ENCODE data around the gene DICER1. TPM values are rescaled to one million over a fixed set of nuclear protein-coding genes. Genes with fewer than 3 reads are reported as not detected.

The DICER1 gene
- polyA plus RNA-seq, 3 donors, result 26.5 to 38.4 (median 34.7) TPM

DNA sequence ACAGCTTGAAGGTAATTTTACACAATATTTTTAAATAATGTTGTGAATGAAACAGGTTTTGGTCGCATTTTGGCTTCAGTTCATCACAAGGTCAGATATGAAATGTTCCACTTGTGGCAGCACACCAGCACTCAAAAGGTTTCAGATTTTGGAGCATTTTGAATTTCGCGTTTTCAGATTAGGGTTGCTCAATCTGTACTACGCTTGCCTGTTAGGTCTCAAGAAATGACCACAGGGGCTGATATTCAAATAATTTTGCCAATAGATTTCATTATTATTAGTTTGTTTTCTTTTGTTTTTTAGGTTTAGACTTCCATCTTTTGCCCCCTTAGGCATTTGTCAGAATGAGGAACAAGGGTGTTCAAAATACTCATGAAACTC, 29.8 kb downstream of the DICER1 start:
- no peak overlapping the region for H3K27ac Mint-ChIP-seq
- no peak overlapping the region for H3K4me3 Mint-ChIP-seq
- no peak overlapping the region for H2AFZ ChIP-seq (ENCODE audit: insufficient read depth, low read depth, low read length, poor library complexity, severe bottlenecking)

DNA sequence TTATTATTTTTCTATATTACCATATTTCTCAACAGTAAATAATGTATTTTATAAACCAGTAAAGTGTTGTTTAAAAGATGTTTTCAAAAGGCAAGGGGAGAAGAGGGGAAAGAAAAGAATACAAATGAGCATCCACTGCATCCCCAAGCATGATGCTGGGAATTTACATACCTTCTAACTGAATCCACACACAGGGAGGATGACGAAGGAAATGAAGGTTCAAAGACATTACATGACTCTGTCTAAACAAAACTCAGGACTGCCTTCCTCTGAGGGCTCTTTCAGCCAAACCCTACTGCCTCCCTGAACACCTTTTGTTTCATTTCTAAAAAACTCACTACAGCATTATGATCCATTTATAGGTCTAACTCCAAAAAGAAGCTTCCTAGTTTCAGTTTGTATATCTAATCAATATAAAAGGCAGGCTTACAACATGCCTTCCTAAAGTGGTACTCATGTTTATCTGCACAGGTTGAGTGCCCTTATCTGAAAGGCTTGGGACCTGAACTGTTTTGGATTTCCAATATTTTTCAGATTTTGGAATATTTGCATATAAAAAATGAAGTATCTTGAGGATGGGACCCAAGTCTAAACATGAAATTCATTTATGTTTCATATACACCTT, 30.3 kb downstream of the DICER1 start:
- no peak overlapping the region for H3K27ac Mint-ChIP-seq
- H3K36me3 ChIP-seq (replicated peaks in 1 of 2; ENCODE audit: control insufficient read depth in 1 of 2, insufficient read depth in 2 of 2, low read length in 2 of 2), result peaks cover 68 to 94% of the 10 kb centered on the region in 2 donors

More for the DNA sequence above, 29.8 kb downstream of the DICER1 start:
- Histone ChIP-seq H3K27me3 (ENCODE audit: control insufficient read depth in 2 of 2, insufficient read depth in 2 of 2, low read length in 2 of 2) (no peaks in the 10 kb centered on the region), H4K20me1 (ENCODE audit: insufficient read depth, low read length) (peaks cover 52% of the 10 kb centered on the region), H3K36me3 (replicated peaks in 1 of 2; ENCODE audit: control insufficient read depth in 1 of 2, insufficient read depth in 2 of 2, low read length in 2 of 2) (peaks cover 68 to 94% of the 10 kb centered on the region in 2 donors), H3K79me2 (ENCODE audit: insufficient read depth, low read length) (peaks cover 27% of the 10 kb centered on the region), H3K4me1 (ENCODE audit: control insufficient read depth in 1 of 2, insufficient read depth in 2 of 2, low read length in 2 of 2) (no peaks in the 10 kb centered on the region), H3K4me3 (replicated peaks in 1 of 3; ENCODE audit: low read depth in 2 of 3, low read length in 3 of 3) (no peak overlapping the region), H3K4me2 (replicated peaks; ENCODE audit: extremely low read depth, low read length, poor library complexity, severe bottlenecking) (no peak overlapping the region), H3K9ac (ENCODE audit: insufficient read depth, low read length, poor library complexity, severe bottlenecking) (no peak overlapping the region), H3K9me3 (replicated peaks in 1 of 2; ENCODE audit: control insufficient read depth in 1 of 2, insufficient read depth in 1 of 2, low read length in 2 of 2) (no peaks in the 10 kb centered on the region), H3K27ac (ENCODE audit: low read depth in 1 of 2, low read length in 2 of 2) (no peak overlapping the region)
- Mint-ChIP-seq H3K4me1 (no peaks in the 10 kb centered on the region), H3K9me3 (peaks cover 0 to 2% (median 0%) of the 10 kb centered on the region in 7 donors), H3K36me3 (peaks cover 74 to 85% of the 10 kb centered on the region in 2 donors), H3K27me3 (ENCODE audit: low read depth in 3 of 3) (peaks cover 0 to 1% (median 0%) of the 10 kb centered on the region in 3 donors)
- WGBS (ENCODE audit: insufficient coverage), result 90% methylated on average over 2 of the region's 4 CpGs
- intact Hi-C loops (cut with micrococcal nuclease), result no loop called here
- DNase-seq, result no peak
- TF ChIP-seq, protein P1, sequence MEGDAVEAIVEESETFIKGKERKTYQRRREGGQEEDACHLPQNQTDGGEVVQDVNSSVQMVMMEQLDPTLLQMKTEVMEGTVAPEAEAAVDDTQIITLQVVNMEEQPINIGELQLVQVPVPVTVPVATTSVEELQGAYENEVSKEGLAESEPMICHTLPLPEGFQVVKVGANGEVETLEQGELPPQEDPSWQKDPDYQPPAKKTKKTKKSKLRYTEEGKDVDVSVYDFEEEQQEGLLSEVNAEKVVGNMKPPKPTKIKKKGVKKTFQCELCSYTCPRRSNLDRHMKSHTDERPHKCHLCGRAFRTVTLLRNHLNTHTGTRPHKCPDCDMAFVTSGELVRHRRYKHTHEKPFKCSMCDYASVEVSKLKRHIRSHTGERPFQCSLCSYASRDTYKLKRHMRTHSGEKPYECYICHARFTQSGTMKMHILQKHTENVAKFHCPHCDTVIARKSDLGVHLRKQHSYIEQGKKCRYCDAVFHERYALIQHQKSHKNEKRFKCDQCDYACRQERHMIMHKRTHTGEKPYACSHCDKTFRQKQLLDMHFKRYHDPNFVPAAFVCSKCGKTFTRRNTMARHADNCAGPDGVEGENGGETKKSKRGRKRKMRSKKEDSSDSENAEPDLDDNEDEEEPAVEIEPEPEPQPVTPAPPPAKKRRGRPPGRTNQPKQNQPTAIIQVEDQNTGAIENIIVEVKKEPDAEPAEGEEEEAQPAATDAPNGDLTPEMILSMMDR (IDR thresholded peaks at IDR 0.05), result no peak

More for the DNA sequence above, 30.3 kb downstream of the DICER1 start:
- no peak overlapping the region for H3K4me2 ChIP-seq (replicated peaks; ENCODE audit: extremely low read depth, low read length, poor library complexity, severe bottlenecking)
- H3K79me2 ChIP-seq (ENCODE audit: insufficient read depth, low read length), result peaks cover 22% of the 10 kb centered on the region
- no peak overlapping the region for H2AFZ ChIP-seq (ENCODE audit: insufficient read depth, low read depth, low read length, poor library complexity, severe bottlenecking)
- H3K27me3 ChIP-seq (ENCODE audit: control insufficient read depth in 2 of 2, insufficient read depth in 2 of 2, low read length in 2 of 2), result no peaks in the 10 kb centered on the region
- H3K4me3 ChIP-seq (replicated peaks in 1 of 3; ENCODE audit: low read depth in 2 of 3, low read length in 3 of 3), result no peak overlapping the region
- no peak for DNase-seq
- H4K20me1 ChIP-seq (ENCODE audit: insufficient read depth, low read length), result peaks cover 52% of the 10 kb centered on the region
- TF ChIP-seq, protein P1 (IDR thresholded peaks at IDR 0.05), result no peak
- 100% methylated on average over 1 of the region's 1 CpG for WGBS (ENCODE audit: insufficient coverage)
- H3K9ac ChIP-seq (ENCODE audit: insufficient read depth, low read length, poor library complexity, severe bottlenecking), result no peak overlapping the region
- Mint-ChIP-seq H3K27me3 (ENCODE audit: low read depth in 3 of 3) (peaks cover 0 to 2% (median 0%) of the 10 kb centered on the region in 3 donors), H3K9me3 (peaks cover 0 to 2% (median 0%) of the 10 kb centered on the region in 7 donors), H3K4me1 (no peaks in the 10 kb centered on the region), H3K4me3 (no peak overlapping the region), H3K36me3 (peaks cover 73 to 85% of the 10 kb centered on the region in 2 donors)
- H3K9me3 ChIP-seq (replicated peaks in 1 of 2; ENCODE audit: control insufficient read depth in 1 of 2, insufficient read depth in 1 of 2, low read length in 2 of 2), result no peaks in the 10 kb centered on the region
- no peak overlapping the region for H3K27ac ChIP-seq (ENCODE audit: low read depth in 1 of 2, low read length in 2 of 2)
- intact Hi-C loops (cut with micrococcal nuclease), result no loop called here
- no peaks in the 10 kb centered on the region for H3K4me1 ChIP-seq (ENCODE audit: control insufficient read depth in 1 of 2, insufficient read depth in 2 of 2, low read length in 2 of 2)

Data from CD14-positive monocyte (primary cell).